Motor neuron (in vitro differentiated cells): ENCODE measurements around the gene UBE4B. TPM values are rescaled to one million over a fixed set of nuclear protein-coding genes. Genes with fewer than 3 reads are reported as not detected.

Source experiments
- ATAC-seq, 8 experiments: fragments of 200-7000 bp; cut with Tn5 transposase; replicated peaks in 6 of 8; 2 replicates each; pipeline ENCODE4 v1.8.0; 2021; ENCODE audit warnings: mild to moderate bottlenecking in 8 of 8, moderate library complexity in 8 of 8
- H3K27ac ChIP-seq, 2 donors: fragments of 250-450 bp; sonication (Bioruptor Pico); 2 replicates each; pipeline ENCODE4 v1.9.0; 2021; ENCODE audit warnings: antibody characterized with exemption in 2 of 2, mild to moderate bottlenecking in 2 of 2, moderate library complexity in 1 of 2
- H3K4me1 ChIP-seq, 2 donors: fragments of 250-450 bp; sonication (Bioruptor Pico); replicated peaks in 1 of 2; 2 replicates each; pipeline ENCODE4 v1.6.1; 2021; ENCODE audit warnings: antibody characterized with exemption in 2 of 2, mild to moderate bottlenecking in 2 of 2, moderate library complexity in 1 of 2
- H3K4me3 ChIP-seq, 5 donors: fragments of 250-450 bp; sonication (Bioruptor Pico); 2 replicates each; pipeline ENCODE4 v1.9.0; 2021; ENCODE audit warnings: antibody characterized with exemption in 5 of 5, mild to moderate bottlenecking in 5 of 5, moderate library complexity in 4 of 5
- WGBS, 10 experiments: fragments of 450-650 bp; shearing (Covaris generic); methylation state at CpG; one replicate each; pipeline ENCODE4 v1.0.0; 2022; 5-methylcytosine and 5-hydroxymethylcytosine counted together
- in situ Hi-C, 9 experiments: fragments of 400-800 bp; cut with MboI; loops; one replicate each; pipeline ENCODE4 v1.15.0; 2021; ENCODE audit warnings: low sequenced_read_pairs in 9 of 9, low pct_unique_long_range_greater_than_20kb in 2 of 9; ENCODE audit not compliant: unreplicated experiment in 9 of 9
- total RNA-seq, 8 experiments: library from RNA; unstranded; fragments of 300-600 nt; gene quantifications; 2 replicates each; pipeline versions ENCODE4 v1.2.3 to v1.2.4, GENCODE V29; 2022

The UBE4B gene
- total RNA-seq, 8 experiments from 2014 or later, result 27.8 to 57.8 (median 44.6) TPM

GRCh38 chr1:10114746-10115145, 82.0 kb downstream of the UBE4B start:
- WGBS, 10 experiments, result 86 to 100% (median 93%) methylated on average over 1 to 6 of the region's 6 CpGs; no CpG with 5 or more reads in 1 of the 10 experiments
- in situ Hi-C loops, result no loop called here
- H3K4me3 ChIP-seq, result no peak overlapping the region
- no peak overlapping the region for H3K27ac ChIP-seq
- ATAC-seq, result no peak
- no peaks in the 10 kb centered on the region for H3K4me1 ChIP-seq

DNA sequence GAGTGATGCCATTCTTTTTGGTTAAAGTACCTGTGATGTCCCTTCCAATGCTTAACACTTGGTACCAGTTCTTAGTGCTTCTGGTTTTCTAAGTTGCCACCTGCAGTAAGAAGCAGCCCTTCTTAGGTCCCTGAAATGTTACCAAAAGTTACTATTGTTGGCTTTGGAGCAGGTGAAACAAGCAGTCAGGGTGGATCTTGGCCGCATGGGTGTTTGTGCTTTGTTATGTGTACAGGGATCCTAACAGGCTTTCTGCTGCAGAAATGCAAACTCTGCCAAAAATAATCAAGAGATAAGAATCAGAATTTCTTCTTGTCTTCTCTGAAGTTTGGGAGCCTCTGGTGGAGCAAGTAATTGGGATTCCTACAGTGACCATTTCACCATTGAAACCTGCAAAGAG, 84.4 kb downstream of the UBE4B start:
- Histone ChIP-seq H3K4me3 (no peak overlapping the region), H3K4me1 (no peaks in the 10 kb centered on the region), H3K27ac (no peak overlapping the region)
- WGBS, 10 experiments, result 100% methylated on average over 1 of the region's 1 CpG; no CpG with 5 or more reads in 4 of the 10 experiments
- ATAC-seq, result no peak
- in situ Hi-C loops, result no loop called here

GRCh38 chr1:10117865-10118264, 85.1 kb downstream of the UBE4B start:
- H3K4me1 ChIP-seq, result no peaks in the 10 kb centered on the region
- in situ Hi-C loops, result no loop called here
- 89 to 100% (median 96%) methylated on average over 1 to 9 of the region's 9 CpGs for WGBS, 10 experiments
- ATAC-seq, result no peak
- H3K4me3 ChIP-seq, result no peak overlapping the region
- no peak overlapping the region for H3K27ac ChIP-seq

DNA sequence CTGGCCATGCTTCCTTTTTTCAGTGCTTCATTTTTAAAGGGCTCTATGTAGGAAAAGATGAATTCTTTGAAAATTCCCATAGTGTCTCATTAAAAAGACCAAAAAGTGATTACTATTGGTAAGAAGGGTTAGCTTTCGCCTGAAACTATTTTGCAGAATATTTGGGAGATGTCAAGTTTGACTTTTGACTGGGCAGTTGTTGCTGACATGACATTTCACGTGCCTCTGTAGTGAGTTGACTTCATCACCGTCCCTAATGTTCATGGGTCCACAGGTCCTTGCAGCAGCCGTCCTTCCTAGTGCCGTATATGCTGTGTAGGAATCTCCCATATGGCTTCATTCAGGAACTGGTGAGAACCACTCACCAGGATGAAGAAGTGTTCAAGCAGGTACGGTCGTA, 88.9 kb downstream of the UBE4B start:
- Histone ChIP-seq H3K27ac (no peak overlapping the region), H3K4me3 (no peak overlapping the region), H3K4me1 (no peaks in the 10 kb centered on the region)
- 80 to 100% (median 100%) methylated on average over 1 to 7 of the region's 7 CpGs; no CpG with 5 or more reads in 1 of the 10 experiments for WGBS, 10 experiments
- in situ Hi-C loops, result no loop called here
- no peak for ATAC-seq

DNA sequence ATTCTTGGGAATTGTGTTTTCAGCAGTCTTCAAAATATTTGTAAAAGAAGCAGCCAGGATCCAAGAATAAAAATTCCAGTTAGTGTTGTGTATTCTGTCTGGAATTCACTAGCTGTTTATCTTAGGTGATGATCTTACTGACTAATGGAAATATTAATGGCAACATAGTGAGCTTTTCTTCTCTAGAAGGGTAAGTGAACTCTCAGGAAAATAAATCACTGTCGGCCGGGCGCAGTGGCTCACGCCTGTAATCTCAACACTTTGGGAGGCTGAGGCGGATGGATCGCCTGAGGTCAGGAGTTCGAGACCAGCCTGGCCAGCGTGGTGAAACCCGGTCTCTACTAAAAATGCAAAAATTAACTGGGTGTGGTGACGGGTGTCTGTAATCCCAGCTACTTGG, 90.2 kb downstream of the UBE4B start:
- no peak overlapping the region for H3K27ac ChIP-seq
- peaks cover 0 to 4% of the 10 kb centered on the region in 2 donors for H3K4me1 ChIP-seq
- no peak for ATAC-seq
- 72 to 100% (median 86%) methylated on average over 1 to 9 of the region's 10 CpGs; no CpG with 5 or more reads in 2 of the 10 experiments for WGBS, 10 experiments
- in situ Hi-C loops, result no loop called here
- no peak overlapping the region for H3K4me3 ChIP-seq

GRCh38 chr1:10128101-10128765, 95.5 kb downstream of the UBE4B start:
- 34 to 95% (median 78%) methylated on average over 1 to 9 of the region's 9 CpGs; no CpG with 5 or more reads in 1 of the 10 experiments for WGBS, 10 experiments
- in situ Hi-C loops, result no loop called here
- no peak overlapping the region for H3K4me3 ChIP-seq
- peaks cover 0 to 10% of the 10 kb centered on the region in 2 donors for H3K4me1 ChIP-seq
- ATAC-seq, result peak in 6 of 8 experiments; percentile 38 to 77 (median 63)
- H3K27ac ChIP-seq, result no peak overlapping the region

GRCh38 chr1:10132316-10132715, 99.6 kb downstream of the UBE4B start:
- WGBS, 10 experiments, result 90 to 100% (median 100%) methylated on average over 1 to 6 of the region's 6 CpGs; no CpG with 5 or more reads in 1 of the 10 experiments

DNA sequence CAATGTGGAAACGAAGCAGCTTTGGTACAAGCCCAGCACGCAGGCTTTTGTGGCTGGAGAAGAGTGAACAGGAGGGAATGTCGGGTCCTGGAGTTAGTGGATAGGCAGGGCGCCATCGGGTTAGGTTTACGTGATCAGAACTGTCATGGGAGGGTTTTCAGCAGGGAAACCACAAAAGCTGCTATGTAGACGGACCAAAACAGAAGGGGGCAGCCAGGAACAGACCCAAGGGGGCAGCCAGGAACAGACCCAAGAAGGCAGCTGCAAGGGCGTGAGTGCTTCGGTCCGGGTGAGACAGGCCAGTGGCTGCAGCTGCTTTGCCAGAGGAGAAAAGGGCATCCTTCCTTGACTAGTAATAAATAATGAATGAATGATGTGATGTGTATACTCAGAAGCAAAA, 100.1 kb downstream of the UBE4B start:
- 59 to 100% (median 90%) methylated on average over 1 to 10 of the region's 10 CpGs; no CpG with 5 or more reads in 1 of the 10 experiments for WGBS, 10 experiments
- in situ Hi-C loops, result no loop called here
- Histone ChIP-seq H3K4me3 (no peak overlapping the region), H3K27ac (no peak overlapping the region), H3K4me1 (peaks cover 0 to 7% of the 10 kb centered on the region in 2 donors)
- ATAC-seq, result no peak

More at GRCh38 chr1:10132316-10132715, 99.6 kb downstream of the UBE4B start:
- in situ Hi-C loops, result no loop called here
- Histone ChIP-seq H3K4me1 (peaks cover 0 to 10% of the 10 kb centered on the region in 2 donors), H3K4me3 (no peak overlapping the region), H3K27ac (no peak overlapping the region)
- ATAC-seq, result no peak

DNA sequence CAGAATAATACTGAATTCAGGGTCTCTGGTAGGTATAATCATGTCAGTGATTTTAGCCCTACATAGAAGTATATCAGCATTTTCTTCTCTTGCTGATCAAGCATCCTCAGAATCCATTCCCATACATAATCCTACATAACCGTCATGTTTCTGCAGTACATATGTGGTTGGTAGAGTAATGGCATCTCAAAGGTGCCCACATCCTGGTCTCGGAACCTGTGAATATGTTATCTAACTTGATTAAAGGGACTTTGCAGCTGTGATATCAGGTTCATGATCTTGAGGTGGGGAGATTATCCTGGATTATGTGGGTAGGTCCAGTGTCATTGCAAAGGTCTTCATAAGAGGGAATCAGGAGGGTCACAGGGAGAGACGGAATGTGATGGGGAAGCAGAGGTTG, 108.2 kb downstream of the UBE4B start:
- WGBS, 10 experiments, result 86 to 100% (median 94%) methylated on average over 1 to 3 of the region's 3 CpGs; no CpG with 5 or more reads in 4 of the 10 experiments
- H3K27ac ChIP-seq, result no peak overlapping the region
- ATAC-seq, result no peak
- no peaks in the 10 kb centered on the region for H3K4me1 ChIP-seq
- no peak overlapping the region for H3K4me3 ChIP-seq
- in situ Hi-C loops, result no loop called here

DNA sequence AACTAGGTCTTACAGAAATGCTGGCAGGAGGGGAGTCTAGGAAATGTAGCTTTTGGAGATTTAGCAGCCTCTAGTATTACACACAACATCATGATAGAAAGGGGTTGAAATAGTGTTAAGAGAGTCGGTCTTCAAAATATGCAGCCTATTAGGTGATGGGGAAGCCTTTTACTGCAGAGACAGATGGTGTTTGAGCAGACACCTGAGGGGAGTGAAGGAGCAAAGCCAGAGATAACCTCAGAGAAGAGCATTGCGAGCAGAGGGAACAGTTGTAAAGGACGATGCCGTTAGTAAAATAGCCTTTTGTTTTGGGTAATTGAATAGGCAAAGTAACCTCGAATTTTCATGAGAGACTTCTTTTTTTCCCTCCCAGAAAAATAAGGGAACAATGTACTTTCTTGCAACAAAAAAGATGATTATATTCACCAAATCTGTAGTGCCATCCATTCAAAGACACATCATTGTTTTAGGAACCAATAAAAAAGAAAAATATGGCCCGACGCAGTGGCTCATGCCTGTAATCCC, 111.3 kb downstream of the UBE4B start:
- 80 to 100% (median 86%) methylated on average over 1 to 7 of the region's 7 CpGs for WGBS, 10 experiments
- H3K27ac ChIP-seq, result no peak overlapping the region
- no peak for ATAC-seq
- no peaks in the 10 kb centered on the region for H3K4me1 ChIP-seq
- in situ Hi-C loops, result no loop called here
- no peak overlapping the region for H3K4me3 ChIP-seq

- H3K4me1 ChIP-seq, result no peaks in the 10 kb centered on the region
- peak in 1 of 8 experiments; percentile 43 for ATAC-seq
- no peak overlapping the region for H3K4me3 ChIP-seq
- 88 to 100% (median 99%) methylated on average over 1 to 8 of the region's 8 CpGs; no CpG with 5 or more reads in 1 of the 10 experiments for WGBS, 10 experiments
- H3K27ac ChIP-seq, result no peak overlapping the region
- in situ Hi-C loops, result no loop called here
Measured at GRCh38 chr1:10146391-10146790, 113.6 kb downstream of the UBE4B start.

GRCh38 chr1:10149231-10149630, 116.5 kb downstream of the UBE4B start:
- Histone ChIP-seq H3K27ac (no peak overlapping the region), H3K4me3 (no peak overlapping the region), H3K4me1 (no peaks in the 10 kb centered on the region)
- in situ Hi-C loops, result no loop called here
- no peak for ATAC-seq

- Histone ChIP-seq H3K4me3 (no peak overlapping the region), H3K4me1 (peaks cover 7 to 8% of the 10 kb centered on the region in 2 donors), H3K27ac (no peak overlapping the region)
- ATAC-seq, result peak in 2 of 8 experiments; percentile 29 to 60
- 80 to 100% (median 94%) methylated on average over 2 to 8 of the region's 8 CpGs; no CpG with 5 or more reads in 3 of the 10 experiments for WGBS, 10 experiments
- in situ Hi-C loops, result no loop called here
Measured at GRCh38 chr1:10152709-10153284, 120.0 kb downstream of the UBE4B start.
